Measurements from ENCODE around the gene RBM19.
"Not testable (repeated sequence)": the region's sequence is repeated elsewhere in the genome, so short reads cannot be mapped to it uniquely, and the experiment has no call there.

Gene RBM19

DNA sequence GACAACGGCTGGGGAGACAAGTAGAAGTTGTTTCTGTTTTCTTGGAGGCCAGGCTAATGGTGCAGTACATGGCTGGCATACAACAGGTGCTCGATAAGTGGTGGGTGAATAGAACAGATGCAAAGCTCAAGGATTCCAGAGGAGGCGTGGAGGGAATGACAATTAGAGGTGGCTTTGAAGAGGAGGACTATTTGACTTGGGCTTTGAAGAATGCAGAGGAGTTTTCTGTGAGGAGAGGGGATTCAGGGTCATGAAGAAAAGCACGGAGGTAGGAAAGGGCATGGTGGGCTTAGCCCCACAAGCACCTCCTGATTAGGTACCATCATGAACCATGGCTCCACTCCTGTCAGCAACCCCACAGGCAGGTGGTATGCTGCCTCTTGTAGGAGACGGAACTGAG is 142.3 kb downstream of the RBM19 start:
- no peak for DNase-seq

DNA sequence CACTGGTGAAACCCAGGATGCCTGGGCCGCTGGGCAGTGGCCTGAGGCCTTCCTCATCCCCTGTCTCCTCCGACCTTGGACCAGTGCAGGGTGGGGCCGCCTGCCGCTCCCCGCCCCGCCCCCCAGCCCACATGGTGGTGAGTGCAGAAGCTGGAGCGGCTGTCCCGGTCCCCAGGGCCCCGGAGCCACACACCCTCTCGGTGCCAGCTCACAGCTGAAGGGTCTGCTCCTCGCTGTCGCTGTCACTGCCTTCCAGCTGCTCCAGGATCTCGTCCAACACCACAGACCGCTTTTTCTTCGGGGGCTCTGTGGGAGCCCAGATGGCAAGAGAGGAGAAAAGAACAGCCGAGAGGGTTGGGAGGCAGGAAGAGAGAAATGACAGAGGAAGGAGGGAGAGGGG is 143.1 kb downstream of the RBM19 start:
- DNase-seq, result no peak

DNA sequence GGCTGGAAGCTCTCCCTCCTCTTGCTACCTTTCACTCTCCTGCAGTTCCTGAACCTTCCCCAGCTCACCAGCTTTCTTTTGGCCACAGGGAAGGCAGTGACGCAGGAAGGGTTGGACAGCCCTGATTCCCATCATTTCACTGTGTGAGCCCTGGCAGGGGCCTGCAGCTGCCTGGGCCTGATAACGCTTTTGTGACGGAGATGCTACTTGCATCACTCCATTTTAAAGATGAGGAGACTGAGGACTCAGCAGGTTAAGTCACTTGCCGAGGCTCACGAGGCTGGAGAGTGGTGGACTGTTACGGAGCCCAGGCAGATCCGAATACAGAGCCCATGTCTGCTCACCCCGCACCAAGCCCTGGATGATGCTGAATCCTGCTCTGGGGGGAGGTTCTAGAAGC is 145.3 kb downstream of the RBM19 start:
- DNase-seq, result no peak

DNA sequence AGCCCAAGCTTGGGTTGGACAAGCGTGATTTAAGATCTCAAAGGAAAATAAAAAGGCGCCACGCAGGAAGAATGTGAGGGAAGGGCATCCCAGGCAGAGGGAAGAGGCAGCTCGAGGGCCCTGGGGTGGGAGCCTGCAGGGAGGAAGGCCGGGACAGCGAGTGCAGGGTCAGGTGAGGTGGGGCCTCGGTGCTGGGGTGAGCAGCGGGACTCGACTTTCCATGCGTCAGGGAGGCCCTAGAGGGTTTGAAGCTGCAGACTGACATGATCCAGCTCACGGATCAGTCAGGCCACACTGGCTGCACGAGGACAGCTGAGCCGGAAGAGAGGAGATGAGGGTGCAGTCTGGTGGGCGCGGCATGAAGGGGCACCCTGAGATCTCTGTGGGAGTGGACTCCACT is 145.8 kb downstream of the RBM19 start:
- no peak for DNase-seq

DNA sequence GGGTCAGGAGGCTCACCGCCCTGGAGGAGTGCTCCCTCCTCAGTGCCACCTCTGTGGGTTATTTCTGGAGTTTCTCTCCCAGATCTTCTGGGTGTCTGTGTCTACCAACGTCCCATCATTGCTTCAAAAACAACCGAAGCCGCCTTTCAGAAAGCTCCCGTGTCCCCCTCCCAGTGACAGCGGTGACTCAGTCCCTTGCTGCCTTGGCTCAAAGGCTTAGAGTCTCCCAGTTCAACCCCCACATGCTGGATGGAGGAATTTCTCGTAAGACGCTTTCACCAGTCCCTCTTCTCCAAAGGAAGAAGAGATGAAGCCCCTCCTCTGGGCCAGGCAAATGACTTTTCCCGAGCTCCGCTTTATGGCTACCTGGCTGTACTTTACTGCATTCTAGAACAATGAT is 146.6 kb downstream of the RBM19 start:
- no peak for DNase-seq

DNA sequence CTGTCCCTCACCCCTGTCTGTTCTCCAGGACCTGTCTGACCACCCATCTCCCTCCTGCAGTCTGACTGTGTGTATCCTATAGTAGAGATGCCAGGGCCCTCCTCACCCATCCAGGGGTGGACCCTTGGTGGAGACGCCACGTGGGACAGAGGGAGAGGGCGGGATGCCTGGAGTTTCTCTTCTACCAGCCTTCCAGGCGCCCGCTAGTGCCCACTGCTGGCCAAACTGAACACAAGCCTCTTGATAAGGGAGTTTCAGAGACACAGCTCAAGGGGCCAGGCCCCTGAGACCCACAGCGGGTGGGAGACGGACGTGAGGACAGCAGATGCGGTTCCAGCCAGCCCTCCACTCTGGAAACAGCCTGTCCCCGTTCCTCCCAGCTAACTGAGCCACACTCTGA is 147.3 kb downstream of the RBM19 start:
- DNase-seq, result no peak

DNA sequence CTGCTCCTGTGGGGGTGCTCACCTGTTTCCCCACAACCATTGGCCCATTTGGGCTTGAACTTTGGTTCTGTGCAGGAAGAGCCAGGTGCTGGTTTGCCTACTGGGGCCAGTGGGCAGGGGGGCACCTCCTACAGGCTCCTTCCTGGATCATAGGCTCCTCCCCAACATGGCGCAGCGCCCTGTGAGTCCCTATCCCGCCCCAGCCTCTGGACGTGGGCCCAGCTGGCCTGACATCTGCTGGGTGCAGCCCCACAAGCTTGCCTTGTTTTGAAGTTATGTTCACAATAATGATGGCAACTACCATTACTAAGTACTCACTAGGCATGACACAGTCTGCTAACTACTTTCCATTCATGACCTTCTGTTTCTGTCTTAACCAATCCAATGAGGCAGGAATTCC is 147.8 kb downstream of the RBM19 start:
- DNase-seq, result no peak

DNA sequence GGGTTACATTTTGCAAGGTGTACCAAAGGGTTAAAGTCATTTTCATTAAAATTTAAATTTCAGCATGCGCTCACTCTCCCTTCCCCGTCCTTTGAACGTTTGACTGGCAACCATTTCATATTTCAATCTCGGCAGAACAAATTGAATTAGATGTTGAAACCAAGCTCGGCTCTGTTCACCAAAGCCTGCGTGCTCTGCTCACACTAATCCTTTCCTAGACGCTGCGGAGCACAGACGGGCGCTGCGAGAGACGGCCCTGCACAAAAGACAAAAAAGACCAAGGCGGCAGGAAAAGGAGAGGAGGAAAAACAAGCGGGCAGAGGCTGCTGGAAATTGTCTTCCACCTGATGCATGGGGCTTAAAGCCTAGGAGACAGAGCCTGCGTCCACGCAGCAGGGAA is 149.3 kb downstream of the RBM19 start:
- no peak for DNase-seq

DNA sequence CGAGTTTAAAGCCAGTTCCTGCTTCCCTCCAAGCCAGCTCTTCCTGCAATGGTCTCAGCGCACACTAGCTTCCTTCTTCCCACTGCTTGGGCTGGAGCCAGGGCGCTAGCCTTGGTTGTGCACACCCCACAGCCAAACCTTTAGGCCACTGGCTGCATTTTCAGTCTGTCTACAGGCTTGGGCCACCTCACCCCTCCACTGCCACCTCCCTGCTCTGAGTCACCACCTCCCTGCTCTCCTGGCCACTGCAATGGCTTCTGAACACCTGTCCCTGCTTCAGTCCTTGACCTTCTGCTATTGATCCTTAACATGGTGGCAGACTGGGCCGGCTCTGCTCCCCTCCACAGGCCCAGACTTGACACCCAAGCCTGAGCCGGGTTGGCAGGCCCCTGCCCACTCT is 151.1 kb downstream of the RBM19 start:
- no peak for DNase-seq

DNA sequence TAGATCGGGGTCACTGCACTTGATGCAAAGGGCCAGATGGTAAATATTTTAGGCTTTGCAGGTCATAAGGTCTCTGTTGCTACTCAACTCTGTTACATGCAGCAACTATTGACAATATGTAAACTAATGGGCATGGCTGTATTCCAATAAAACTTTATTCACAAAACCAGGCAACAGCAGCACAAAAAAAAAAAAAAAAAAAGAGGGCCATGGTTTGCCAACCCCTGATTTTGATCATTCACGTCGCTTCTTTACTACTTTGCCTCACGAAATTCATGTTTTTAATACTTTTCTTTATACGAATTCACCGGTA is 152.9 kb downstream of the RBM19 start:
- no peak for DNase-seq

DNA sequence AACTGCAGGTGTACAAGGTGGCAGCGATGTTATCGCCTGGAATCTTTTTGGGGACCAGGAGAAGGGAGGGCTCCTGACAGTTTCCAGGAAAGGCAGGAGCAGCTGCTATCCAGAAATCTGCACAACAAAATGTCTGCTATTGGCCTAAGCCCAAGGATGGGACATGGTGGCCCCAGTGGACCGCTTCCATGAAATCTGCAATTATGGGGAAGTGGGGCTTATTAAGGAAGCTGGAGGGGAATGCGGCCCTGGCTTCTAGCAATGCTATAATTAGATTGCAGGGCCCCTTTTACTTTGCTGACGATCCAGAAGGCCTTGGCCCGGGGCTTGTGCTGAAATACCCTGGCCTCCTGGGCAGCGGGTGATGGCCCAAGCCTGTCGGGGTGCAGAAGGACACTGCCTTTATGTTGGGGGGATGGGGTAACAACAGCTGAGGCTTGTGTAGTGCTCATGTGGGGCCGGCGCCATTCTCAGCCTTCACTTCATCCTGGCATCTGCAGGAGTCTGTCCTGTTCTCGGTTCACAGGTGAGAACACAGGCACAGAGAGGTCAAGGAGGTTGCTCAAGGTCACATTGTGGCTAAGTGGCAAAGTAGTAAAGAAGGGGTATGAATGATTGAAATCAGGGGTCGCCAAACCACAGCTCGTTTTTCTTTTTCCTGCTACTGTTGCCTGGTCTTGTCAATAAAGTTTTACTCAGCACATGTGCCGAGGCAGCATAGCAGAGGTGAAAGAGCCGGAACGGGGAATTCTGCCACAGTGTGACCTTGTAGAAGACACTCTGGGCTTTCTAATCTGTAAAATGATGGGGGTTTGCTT is 153.5 kb downstream of the RBM19 start:
- DNase-seq, result no peak

DNA sequence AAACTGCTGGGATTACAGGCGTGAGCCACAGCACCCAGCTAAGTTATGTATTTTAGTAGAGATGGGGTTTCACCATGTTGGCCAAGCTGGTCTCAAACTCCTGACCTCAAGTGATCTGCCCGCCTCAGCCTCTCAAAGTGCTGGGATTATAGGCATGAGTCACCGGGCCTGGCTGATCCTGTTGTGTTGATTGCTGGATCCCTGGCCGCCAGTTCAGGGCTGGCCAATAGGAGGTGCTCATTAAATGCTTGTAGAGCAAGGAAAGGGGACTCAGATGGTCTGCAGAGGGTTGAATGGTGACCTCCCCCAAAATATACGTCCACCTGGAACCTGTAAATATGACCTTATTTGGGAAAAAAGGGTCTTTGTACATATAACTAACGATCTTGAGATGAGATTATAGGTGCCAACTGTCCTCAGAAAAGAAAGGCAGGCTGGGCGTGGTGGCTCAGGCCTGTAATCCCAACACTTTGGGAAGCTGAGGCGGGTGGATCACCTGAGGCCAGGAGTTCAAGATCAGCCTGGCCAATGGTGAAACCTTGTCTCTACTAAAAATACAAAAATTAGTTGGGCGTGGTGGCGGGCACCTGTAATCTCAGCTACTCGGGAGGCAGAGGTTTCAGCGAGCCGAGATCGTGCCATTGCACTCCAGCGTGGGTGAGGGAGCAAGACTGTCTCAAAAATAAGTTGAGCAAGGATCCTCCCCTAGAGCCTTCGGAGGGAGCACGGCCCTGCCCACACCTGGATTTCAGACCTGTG is 156.5 kb downstream of the RBM19 start:
- not testable (repeated sequence) for DNase-seq

DNA sequence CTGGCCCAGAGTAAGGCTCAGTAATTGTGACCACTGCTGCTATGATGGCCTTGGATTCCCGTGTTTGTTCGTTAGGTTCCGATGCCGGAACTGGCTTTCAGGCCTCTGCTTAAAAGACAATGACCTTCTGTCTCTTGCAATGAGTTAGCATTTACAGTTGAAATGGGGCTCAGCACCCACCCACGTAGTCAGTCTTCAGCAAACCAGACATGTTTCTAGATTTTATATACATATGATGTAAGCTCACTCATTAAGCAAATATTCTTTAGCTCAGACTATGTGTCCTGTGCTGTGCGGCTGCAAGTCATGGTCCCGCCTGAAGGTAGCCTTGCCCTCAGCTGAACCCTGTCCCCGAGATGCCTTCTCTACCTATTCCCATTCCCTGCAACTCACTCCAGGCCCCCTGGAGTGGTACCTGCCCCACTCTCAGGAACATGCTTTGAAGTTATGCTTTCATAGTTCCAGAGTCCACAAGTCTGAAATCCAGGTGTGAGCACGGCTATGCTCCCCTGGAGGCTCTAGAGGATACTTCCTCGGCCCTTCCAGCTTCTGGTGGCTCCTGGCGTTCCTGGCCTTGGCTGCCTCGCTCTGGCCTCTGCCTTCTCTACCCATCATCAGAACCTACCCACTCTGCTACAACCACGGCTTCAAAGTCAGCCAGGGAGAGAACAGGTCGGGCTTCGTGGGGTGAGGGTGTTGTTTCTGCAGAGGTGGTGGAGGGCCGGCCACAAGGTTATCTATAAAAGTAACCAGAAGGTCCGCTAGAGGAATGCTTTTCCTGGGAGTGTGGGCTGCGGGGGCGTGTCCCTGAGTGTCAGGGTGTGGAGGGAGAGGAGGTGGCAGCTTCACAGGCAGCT is 157.8 kb downstream of the RBM19 start:
- no peak for DNase-seq

DNA sequence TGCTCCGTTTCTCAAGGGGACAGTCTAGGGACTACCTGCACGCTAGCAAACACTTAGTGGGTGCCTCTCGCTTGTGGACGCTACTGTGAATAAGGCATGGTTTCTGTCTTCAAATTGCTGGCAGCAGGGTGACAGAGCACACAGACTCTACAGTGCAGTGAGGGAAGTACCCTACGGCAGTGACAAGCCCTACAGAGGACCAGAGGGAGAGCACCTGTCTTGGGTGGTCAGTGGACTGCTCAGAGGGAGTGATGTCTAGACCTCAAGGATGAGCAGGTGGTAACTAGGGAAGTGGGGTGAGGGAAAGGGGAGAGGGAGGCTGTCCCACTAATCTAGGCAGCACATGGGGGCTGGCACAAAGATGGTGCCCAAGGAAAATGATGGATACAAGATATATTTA is 160.5 kb downstream of the RBM19 start:
- no peak for DNase-seq

DNA sequence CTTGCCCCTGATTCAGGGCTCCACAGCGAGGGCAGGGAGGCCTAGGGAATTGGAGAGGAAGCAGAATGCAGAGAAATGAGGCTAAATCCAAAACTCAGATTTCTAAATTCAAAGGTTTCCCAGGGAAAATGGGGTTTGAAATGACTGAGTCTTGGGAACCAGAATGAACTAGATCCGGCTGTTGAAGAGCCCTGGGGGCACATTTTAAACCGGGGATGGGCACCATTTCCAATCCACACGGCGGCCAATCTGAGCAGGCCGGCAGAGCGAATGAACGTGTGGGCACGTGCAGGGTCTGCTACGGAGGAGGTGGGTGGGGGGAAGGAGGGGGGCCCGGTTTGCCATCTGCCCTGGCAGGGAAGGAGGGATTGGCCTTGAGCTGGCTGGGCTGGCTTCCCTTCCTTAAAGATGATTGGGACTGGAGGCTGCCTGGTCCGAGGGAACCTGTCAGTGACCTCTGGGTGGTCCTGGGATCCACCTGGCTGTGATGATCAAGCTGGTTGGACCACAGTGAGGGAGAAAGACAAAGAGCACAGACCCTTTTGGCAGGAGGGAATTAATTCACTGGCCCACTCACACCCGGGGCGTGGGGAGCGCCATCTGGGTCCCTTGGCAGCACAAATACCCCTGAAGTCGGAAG is 161.0 kb downstream of the RBM19 start:
- DNase-seq, result no peak

DNA sequence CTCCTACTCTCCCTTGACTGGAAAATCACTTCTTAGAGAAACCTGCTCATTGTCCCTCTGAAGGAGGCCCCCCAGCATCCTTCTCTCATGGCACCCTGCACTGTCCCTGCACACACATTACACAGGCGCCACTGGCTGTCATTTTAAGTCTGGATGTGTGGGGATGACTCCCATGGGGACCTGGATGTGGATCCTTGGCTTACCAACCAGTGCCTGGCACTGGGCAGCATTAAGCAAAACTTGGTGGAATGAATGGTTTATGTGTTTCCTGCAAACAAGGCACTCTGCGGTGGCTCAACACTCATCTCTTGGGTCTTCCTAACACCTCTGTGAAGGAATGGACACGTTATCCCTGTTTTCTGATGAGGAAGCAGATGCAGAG is 162.4 kb downstream of the RBM19 start:
- DNase-seq, result no peak

DNA sequence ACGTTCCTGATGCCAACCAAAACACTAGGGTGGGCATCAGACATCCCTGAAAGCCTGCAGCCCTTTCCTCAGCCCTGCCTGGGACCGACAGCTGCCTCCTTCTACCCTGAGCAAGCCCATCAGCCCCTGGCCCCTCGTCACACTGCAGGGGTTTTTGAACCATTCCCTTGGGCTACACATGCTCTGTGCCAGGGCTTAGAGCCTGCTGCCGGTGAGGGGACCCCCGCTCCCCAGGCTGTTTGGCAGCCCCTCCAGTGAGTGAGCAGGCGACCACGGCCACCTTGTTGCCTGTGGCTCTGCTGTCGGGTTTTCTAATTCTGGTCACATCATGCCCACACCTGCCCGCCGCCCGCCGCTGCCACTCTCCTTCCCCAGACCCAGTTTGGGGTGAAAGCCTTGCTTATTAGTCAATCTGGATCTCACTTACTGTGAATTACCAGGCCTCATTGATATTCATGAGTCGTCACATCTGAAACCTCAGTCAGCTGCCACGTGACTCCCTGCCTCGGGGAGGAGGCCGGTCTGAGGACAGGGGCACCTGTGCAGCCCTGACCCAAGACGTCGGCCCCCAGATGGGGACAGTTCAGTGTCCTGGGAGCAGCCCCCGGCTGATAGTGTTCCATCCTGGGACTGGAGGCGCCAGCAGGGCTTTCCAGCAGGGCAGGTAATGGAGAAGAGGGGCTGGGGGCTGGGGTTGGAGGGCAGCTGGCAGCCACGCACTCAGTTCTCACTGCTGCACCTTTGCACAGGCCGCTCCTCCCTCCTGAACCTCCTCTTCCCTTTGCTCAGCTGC is 163.0 kb downstream of the RBM19 start:
- DNase-seq, result no peak

DNA sequence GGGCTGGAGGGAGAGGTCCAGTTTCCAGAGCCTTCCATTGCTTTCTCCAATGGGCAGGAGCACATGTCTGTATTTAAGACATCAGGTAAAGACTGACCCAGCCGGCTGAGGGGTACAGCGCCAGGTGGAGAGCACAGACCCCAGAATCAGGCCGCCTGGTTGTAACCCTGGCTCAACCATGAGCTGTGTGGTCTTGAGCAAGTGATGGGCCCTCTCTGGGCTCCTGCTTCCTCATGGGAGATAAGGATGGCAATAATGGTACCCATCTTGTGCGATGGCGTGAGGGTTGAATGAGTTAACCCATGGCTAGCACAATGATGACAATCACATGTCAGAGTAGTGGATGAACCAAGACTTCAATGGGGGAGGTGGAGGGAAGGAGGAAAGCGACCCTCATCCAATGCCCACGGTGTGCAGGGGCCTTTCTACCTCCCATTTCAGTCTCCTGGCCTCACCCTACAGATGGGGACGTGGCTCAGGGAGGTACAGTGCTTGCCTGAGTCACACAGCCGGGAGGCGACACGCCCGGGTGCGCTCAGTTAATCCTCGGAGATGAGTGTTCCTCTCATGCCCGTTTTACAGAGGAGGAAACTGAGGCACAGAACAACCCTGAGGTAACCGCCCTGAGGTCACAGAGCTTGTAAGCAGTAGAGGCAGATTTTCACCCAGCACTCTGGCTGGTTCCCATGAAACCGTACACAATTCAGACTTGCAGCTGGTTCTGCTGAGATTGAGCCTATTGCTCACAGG is 163.9 kb downstream of the RBM19 start:
- no peak for DNase-seq

DNA sequence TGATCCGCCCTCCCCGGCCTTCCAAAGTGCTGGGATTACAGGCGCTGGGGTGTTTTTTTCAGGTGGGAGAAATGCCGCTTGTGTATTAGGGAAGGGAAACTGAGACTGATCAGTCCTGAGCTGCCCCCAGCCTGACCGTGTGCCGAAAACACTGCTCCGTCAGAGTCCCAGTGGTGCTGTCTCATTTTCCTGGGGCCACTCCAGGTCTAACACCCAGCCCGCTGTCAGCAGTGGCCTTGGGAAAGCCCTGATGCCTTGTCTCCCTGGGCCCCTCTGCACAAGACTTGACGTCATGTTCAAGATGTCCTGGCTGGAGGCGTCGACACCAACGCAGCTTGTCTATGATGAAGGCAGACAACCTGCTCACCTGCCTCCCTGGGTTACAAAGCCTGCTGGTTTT is 165.9 kb downstream of the RBM19 start:
- DNase-seq, result no peak

DNA sequence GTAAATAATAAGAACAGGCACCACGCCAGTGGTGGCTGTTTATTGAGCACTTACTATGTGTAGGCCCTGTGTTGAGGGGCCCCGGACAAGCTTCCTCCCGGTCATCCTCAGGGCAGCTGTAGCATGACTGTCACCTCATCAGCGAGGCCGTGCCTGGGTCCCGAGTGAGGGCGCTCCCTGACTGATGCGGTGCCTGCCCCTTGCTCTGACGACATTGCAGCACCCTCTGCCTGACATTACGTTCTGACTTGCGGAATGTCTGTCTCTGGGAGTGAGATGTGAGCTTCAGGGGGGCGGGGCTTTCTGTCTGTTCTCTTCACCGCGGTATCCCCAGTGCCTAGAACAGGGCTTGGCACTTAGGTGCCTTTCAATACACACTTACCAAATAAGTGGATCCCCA is 167.6 kb downstream of the RBM19 start:
- no peak for DNase-seq

DNA sequence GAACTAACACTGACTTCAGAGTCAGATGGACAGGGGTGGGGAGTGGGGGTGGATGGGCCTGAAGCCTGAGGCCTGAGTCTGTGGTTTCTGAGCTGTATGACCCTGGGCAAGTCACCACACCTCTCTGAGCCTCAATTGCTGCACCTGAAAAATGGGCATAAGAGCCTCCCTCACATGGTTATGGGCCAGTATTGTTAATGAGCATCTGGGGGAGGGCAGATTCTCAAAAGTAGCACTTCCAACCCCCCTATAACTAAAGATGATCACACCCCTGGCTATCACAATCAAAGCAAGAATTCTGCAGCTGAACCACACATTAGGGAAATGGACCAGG is 168.6 kb downstream of the RBM19 start:
- DNase-seq, result no peak
